ENCODE results near the gene FAM161A. TPM values are rescaled to one million over a fixed set of nuclear protein-coding genes. Genes with fewer than 3 reads are reported as not detected.

FAM161A gene
- total RNA-seq, 4 donors from 2014 or later = 0.96 to 1.9 (median 1.2) TPM; not detected in 1

- no peaks in the 10 kb centered on the region for H3K27me3 ChIP-seq
- DNase-seq = no peak
- intact Hi-C loops (cut with DNase I; ENCODE audit: low total_unique reads) = no loop called here
- H3K9me3 ChIP-seq = no peaks in the 10 kb centered on the region
- no peak overlapping the region for H3K4me3 ChIP-seq
- no peaks in the 10 kb centered on the region for H3K36me3 ChIP-seq
- no peak for TF ChIP-seq CTCF (IDR thresholded peaks at IDR 0.05)
- no peak for TF ChIP-seq POLR2AphosphoS5 (IDR thresholded peaks at IDR 0.05)
- in situ Hi-C loops (cut with MboI; ENCODE audit: low pct_ligation_motif_present in 1 of 4, low pct_unique_long_range_greater_than_20kb in 1 of 4, low sequenced_read_pairs in 3 of 4) = no loop called here
- no peak overlapping the region for H3K27ac ChIP-seq
- no peaks in the 10 kb centered on the region for H3K4me1 ChIP-seq
- 76 to 83% methylated on average over 1 to 2 of the region's 2 CpGs for WGBS, 2 donors (ENCODE audit: low coverage in 1 of 2)
Observed at GRCh38 chr2:61786876-61787275, 67.0 kb downstream of the FAM161A start.

- in situ Hi-C loops (cut with MboI; ENCODE audit: low pct_ligation_motif_present in 1 of 4, low pct_unique_long_range_greater_than_20kb in 1 of 4, low sequenced_read_pairs in 3 of 4) = no loop called here
- intact Hi-C loops (cut with DNase I; ENCODE audit: low total_unique reads) = no loop called here
- H3K9me3 ChIP-seq = no peaks in the 10 kb centered on the region
- DNase-seq = no peak
- no peak overlapping the region for H3K27ac ChIP-seq
- no peaks in the 10 kb centered on the region for H3K4me1 ChIP-seq
- no peak overlapping the region for H3K4me3 ChIP-seq
- TF ChIP-seq EP300 (IDR thresholded peaks at IDR 0.05; ENCODE audit: low read depth) = no peak
- no peak for TF ChIP-seq CTCF (IDR thresholded peaks at IDR 0.05)
- no peak for TF ChIP-seq POLR2AphosphoS5 (IDR thresholded peaks at IDR 0.05)
- no peak for TF ChIP-seq POLR2A (IDR thresholded peaks at IDR 0.05)
- H3K27me3 ChIP-seq = peaks cover 7% of the 10 kb centered on the region
- no peaks in the 10 kb centered on the region for H3K36me3 ChIP-seq
Observed at GRCh38 chr2:61785583-61785982, 68.3 kb downstream of the FAM161A start.

GRCh38 chr2:61784643-61785042 lies 69.2 kb downstream of the FAM161A start:
- H3K27me3 ChIP-seq = peaks cover 7% of the 10 kb centered on the region
- H3K36me3 ChIP-seq = no peaks in the 10 kb centered on the region
- no peak for TF ChIP-seq CTCF (IDR thresholded peaks at IDR 0.05)
- TF ChIP-seq POLR2A (IDR thresholded peaks at IDR 0.05) = no peak
- TF ChIP-seq EP300 (IDR thresholded peaks at IDR 0.05; ENCODE audit: low read depth) = no peak
- TF ChIP-seq POLR2AphosphoS5 (IDR thresholded peaks at IDR 0.05) = no peak
- H3K4me3 ChIP-seq = no peak overlapping the region
- DNase-seq = no peak
- H3K9me3 ChIP-seq = no peaks in the 10 kb centered on the region
- H3K27ac ChIP-seq = no peak overlapping the region
- no peaks in the 10 kb centered on the region for H3K4me1 ChIP-seq
- intact Hi-C loops (cut with DNase I; ENCODE audit: low total_unique reads) (no loop called here), in situ Hi-C loops (cut with MboI; ENCODE audit: low pct_ligation_motif_present in 1 of 4, low pct_unique_long_range_greater_than_20kb in 1 of 4, low sequenced_read_pairs in 3 of 4) (no loop called here)
- WGBS, 2 donors (ENCODE audit: low coverage in 1 of 2) = 68 to 72% methylated on average over 4 of the region's 4 CpGs

GRCh38 chr2:61775956-61776570 lies 77.8 kb downstream of the FAM161A start:
- Histone ChIP-seq H3K36me3 (no peaks in the 10 kb centered on the region), H3K9me3 (no peaks in the 10 kb centered on the region), H3K27ac (no peak overlapping the region), H3K4me3 (no peak overlapping the region), H3K27me3 (peaks cover 3% of the 10 kb centered on the region), H3K4me1 (no peaks in the 10 kb centered on the region)
- no peak for DNase-seq
- WGBS, 2 donors (ENCODE audit: low coverage in 1 of 2) = 81 to 91% methylated on average over 5 to 8 of the region's 8 CpGs
- in situ Hi-C loops (cut with MboI; ENCODE audit: low pct_ligation_motif_present in 1 of 4, low pct_unique_long_range_greater_than_20kb in 1 of 4, low sequenced_read_pairs in 3 of 4) (no loop called here), intact Hi-C loops (cut with DNase I; ENCODE audit: low total_unique reads) (no loop called here)
- TF ChIP-seq POLR2AphosphoS5 (IDR thresholded peaks at IDR 0.05) = no peak

Small RNA genes within 50 kb of the gene (small RNA-seq; reads per million reads assigned to genes)
- gene RPS24P7 = 0 reads per million in 4 donors

Other genes starting within 250 kb of the FAM161A start
- 10 to 100 TPM; 31.2 to 52.7 (median 40.1) TPM for gene CCT4, start 34.6 kb upstream of the FAM161A start, total RNA-seq
- gene COMMD1, start 51.6 kb upstream of the FAM161A start, total RNA-seq = 10 to 100 TPM; 28.9 to 61.0 (median 36.8) TPM